ENCODE results near the gene DAZAP1.
A peak's percentile ranks its signal among the peaks of the same experiment; 100 is the strongest.

DAZAP1 gene

DNA sequence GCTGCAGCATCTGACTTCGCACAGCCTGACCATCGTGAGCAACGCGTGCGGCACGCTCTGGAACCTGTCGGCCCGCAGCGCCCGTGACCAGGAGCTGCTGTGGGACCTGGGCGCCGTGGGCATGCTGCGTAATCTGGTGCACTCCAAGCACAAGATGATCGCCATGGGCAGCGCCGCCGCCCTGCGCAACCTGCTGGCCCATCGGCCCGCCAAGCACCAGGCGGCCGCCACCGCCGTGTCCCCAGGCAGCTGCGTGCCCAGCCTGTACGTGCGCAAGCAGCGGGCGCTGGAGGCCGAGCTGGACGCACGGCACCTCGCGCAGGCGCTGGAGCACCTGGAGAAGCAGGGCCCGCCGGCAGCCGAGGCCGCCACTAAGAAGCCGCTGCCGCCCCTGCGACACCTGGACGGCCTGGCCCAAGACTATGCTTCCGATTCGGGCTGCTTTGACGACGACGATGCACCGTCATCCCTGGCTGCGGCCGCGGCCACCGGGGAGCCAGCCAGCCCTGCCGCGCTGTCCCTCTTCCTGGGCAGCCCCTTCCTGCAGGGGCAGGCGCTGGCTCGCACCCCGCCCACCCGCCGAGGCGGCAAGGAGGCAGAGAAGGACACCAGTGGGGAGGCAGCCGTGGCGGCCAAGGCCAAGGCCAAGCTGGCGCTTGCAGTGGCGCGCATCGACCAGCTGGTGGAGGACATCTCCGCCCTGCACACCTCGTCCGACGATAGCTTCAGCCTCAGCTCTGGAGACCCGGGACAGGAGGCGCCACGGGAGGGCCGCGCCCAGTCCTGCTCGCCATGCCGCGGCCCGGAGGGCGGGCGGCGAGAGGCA, 58.0 kb downstream of the DAZAP1 start:
- no peak for DNase-seq
- in situ Hi-C loops (cut with MboI; ENCODE audit: low pct_unique_long_range_greater_than_20kb, low sequenced_read_pairs), result no loop called here

DNA sequence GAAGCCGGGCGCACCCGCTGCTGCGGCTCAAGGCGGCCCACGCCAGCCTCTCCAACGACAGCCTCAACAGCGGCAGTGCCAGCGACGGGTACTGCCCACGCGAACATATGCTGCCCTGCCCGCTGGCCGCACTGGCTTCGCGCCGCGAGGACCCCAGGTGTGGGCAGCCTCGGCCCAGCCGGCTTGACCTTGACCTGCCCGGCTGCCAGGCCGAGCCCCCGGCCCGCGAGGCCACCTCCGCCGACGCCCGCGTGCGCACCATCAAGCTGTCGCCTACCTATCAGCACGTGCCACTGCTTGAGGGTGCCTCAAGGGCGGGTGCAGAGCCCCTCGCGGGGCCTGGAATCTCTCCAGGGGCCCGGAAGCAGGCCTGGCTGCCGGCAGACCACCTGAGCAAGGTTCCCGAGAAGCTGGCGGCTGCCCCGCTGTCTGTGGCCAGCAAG, 58.7 kb downstream of the DAZAP1 start:
- DNase-seq, result no peak
- in situ Hi-C loops (cut with MboI; ENCODE audit: low pct_unique_long_range_greater_than_20kb, low sequenced_read_pairs), result no loop called here

DNA sequence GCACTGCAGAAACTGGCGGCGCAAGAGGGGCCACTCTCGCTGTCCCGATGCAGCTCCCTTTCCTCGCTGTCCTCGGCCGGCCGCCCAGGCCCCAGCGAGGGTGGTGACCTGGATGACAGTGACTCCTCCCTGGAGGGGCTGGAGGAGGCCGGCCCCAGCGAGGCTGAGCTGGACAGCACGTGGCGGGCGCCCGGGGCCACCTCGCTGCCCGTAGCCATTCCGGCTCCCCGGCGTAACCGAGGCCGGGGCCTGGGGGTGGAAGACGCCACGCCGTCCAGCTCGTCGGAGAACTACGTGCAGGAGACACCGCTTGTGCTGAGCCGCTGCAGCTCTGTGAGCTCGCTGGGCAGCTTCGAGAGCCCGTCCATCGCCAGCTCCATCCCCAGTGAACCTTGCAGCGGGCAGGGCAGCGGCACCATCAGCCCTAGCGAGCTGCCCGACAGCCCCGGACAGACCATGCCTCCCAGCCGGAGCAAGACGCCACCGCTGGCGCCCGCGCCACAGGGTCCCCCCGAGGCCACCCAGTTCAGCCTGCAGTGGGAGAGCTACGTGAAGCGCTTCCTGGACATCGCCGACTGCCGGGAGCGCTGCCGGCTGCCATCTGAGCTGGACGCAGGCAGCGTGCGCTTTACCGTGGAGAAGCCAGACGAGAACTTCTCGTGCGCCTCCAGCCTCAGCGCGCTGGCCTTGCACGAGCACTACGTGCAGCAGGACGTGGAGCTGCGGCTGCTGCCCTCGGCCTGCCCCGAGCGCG, 59.3 kb downstream of the DAZAP1 start:
- DNase-seq, result no peak
- in situ Hi-C loops (cut with MboI; ENCODE audit: low pct_unique_long_range_greater_than_20kb, low sequenced_read_pairs), result no loop called here

DNA sequence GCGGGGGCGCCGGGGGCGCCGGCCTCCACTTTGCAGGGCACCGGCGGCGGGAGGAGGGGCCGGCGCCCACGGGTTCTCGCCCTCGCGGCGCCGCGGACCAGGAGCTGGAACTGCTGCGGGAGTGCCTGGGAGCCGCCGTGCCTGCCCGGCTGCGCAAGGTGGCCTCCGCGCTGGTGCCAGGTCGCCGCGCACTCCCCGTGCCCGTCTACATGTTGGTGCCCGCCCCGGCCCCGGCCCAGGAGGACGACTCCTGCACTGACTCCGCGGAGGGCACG, 59.8 kb downstream of the DAZAP1 start:
- DNase-seq, result no peak
- in situ Hi-C loops (cut with MboI; ENCODE audit: low pct_unique_long_range_greater_than_20kb, low sequenced_read_pairs), result no loop called here

DNA sequence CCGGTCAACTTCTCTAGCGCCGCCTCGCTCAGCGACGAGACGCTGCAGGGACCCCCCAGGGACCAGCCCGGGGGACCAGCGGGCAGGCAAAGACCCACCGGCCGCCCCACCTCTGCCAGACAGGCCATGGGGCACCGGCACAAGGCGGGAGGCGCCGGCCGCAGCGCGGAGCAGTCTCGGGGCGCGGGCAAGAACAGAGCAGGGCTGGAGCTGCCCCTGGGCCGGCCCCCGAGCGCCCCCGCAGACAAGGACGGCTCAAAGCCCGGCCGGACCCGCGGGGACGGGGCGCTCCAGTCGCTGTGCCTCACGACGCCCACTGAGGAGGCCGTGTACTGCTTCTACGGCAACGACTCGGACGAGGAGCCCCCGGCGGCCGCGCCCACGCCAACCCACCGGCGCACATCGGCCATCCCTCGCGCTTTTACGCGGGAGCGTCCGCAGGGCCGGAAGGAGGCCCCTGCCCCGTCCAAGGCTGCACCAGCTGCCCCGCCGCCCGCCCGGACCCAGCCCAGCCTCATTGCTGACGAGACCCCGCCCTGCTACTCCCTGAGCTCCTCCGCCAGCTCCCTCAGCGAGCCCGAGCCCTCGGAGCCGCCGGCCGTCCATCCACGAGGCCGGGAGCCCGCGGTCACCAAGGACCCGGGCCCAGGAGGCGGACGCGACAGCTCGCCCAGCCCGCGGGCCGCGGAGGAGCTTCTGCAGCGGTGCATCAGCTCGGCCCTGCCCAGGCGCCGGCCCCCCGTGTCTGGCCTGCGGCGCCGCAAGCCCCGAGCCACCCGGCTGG, 60.3 kb downstream of the DAZAP1 start:
- no peak for DNase-seq
- in situ Hi-C loops (cut with MboI; ENCODE audit: low pct_unique_long_range_greater_than_20kb, low sequenced_read_pairs), result no loop called here

DNA sequence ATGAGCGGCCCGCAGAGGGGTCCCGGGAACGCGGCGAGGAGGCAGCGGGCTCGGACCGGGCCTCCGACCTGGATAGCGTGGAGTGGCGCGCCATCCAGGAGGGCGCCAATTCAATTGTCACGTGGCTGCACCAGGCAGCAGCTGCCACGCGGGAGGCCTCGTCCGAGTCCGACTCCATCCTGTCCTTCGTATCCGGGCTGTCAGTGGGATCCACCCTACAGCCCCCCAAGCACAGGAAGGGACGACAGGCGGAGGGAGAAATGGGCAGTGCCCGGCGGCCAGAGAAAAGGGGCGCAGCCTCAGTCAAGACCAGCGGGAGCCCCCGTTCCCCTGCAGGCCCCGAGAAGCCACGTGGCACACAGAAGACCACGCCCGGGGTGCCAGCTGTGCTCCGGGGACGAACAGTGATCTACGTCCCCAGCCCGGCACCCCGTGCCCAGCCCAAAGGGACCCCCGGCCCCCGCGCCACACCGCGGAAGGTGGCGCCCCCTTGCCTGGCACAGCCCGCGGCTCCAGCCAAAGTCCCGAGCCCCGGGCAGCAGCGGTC, 61.0 kb downstream of the DAZAP1 start:
- in situ Hi-C loops (cut with MboI; ENCODE audit: low pct_unique_long_range_greater_than_20kb, low sequenced_read_pairs), result no loop called here
- DNase-seq, result no peak

DNA sequence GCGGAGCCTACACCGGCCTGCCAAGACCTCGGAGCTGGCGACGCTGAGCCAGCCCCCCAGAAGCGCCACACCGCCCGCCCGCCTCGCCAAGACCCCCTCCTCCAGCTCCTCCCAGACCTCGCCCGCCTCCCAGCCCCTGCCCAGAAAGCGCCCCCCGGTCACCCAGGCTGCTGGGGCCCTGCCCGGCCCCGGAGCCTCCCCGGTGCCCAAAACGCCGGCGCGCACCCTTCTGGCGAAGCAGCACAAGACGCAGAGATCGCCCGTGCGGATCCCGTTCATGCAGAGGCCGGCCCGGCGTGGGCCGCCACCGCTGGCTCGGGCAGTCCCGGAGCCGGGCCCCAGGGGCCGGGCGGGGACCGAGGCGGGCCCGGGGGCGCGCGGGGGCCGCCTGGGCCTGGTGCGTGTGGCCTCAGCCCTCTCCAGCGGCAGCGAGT, 61.5 kb downstream of the DAZAP1 start:
- in situ Hi-C loops (cut with MboI; ENCODE audit: low pct_unique_long_range_greater_than_20kb, low sequenced_read_pairs), result no loop called here
- DNase-seq, result no peak

DNA sequence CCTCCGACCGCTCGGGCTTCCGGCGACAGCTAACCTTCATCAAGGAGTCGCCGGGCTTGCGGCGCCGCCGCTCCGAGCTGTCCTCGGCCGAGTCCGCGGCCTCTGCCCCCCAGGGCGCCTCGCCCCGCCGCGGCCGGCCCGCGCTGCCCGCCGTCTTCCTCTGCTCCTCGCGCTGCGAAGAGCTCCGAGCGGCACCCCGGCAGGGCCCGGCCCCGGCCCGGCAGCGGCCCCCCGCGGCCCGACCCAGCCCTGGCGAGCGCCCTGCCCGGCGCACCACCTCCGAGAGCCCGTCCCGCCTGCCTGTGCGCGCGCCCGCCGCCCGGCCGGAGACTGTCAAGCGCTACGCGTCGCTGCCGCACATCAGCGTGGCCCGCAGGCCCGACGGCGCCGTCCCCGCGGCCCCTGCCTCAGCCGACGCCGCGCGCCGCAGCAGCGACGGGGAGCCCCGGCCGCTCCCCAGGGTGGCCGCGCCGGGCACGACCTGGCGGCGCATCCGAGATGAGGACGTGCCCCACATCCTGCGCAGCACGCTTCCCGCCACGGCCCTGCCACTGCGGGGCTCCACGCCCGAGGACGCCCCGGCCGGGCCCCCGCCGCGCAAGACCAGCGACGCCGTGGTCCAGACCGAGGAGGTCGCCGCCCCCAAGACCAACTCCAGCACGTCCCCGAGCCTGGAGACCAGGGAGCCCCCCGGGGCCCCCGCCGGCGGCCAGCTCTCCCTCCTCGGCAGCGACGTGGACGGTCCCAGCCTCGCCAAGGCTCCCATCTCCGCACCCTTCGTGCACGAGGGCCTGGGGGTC, 62.1 kb downstream of the DAZAP1 start:
- in situ Hi-C loops (cut with MboI; ENCODE audit: low pct_unique_long_range_greater_than_20kb, low sequenced_read_pairs), result no loop called here
- DNase-seq, result no peak

DNA sequence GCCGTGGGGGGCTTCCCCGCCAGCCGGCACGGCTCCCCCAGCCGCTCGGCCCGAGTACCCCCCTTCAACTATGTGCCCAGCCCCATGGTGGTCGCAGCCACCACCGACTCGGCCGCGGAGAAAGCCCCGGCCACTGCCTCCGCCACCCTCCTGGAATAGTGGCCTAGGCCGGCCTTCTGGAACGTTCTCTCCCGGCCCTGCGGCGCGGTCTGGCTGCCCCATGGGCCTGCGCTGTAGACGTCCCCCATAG, 62.6 kb downstream of the DAZAP1 start:
- in situ Hi-C loops (cut with MboI; ENCODE audit: low pct_unique_long_range_greater_than_20kb, low sequenced_read_pairs), result no loop called here
- DNase-seq, result no peak

DNA sequence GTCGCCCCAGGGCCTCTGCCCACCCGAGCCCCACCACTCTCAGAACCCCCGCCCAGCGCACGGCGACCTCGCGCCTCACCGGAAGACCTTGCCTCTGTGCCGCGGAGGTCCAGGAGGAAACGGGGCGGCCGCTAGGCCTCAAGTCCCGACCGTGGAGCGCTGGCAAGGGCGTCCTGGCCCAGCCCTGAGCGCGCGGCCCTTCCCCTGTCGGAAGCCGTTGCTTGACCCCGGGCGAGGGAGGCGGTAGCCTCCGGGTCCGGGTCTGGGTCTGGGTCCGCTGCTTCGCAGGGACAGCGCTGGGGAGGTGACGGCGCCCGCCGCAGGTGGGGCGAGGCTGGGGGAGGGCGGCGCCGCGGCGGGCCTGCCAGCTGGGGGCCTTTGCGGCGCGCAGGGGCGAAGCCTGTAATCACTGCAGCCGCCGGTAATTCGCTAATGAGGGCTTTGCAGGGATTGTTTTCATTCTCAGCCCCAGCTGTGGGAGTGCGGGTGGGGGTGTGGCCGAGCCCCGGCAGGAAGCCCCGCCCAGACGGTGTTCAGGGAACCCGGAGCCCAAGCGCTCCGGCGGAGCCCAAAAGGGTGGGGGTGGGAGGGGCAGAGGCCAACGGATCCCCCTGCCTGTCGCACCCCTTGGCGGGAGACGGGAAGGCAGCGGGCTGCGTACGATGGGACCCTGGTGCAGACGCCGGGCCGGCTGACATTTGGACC, 63.1 kb downstream of the DAZAP1 start:
- peak; percentile 48 for DNase-seq

DNA sequence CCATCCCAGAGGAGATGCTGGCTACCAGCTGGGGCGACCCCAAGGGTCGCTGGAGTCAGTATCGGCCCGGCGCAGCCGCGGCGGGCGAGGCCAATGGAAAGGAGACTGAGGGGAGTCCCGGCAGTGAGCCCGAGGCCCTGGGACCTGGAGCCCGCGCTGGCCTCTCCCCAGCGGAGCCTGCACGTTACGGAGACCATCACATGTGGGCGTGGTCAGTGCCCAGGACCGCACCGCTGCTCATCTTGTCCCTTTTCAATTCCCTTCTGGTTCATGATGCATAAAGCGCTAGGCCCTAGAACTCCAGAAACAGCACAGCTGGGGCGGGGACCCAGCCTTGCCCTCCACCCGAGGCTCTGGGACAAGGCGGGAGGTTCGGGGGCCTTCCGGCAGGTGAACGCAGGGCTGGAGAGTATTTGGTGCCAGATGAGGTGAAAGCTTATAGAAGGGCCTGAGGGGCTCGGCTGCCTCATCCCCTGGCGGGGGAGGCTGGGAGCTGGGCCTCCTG, 63.7 kb downstream of the DAZAP1 start:
- DNase-seq, result no peak
- in situ Hi-C loops (cut with MboI; ENCODE audit: low pct_unique_long_range_greater_than_20kb, low sequenced_read_pairs), result no loop called here

More for the DNA sequence above, 63.1 kb downstream of the DAZAP1 start:
- in situ Hi-C loops (cut with MboI; ENCODE audit: low pct_unique_long_range_greater_than_20kb, low sequenced_read_pairs), result no loop called here

DNA sequence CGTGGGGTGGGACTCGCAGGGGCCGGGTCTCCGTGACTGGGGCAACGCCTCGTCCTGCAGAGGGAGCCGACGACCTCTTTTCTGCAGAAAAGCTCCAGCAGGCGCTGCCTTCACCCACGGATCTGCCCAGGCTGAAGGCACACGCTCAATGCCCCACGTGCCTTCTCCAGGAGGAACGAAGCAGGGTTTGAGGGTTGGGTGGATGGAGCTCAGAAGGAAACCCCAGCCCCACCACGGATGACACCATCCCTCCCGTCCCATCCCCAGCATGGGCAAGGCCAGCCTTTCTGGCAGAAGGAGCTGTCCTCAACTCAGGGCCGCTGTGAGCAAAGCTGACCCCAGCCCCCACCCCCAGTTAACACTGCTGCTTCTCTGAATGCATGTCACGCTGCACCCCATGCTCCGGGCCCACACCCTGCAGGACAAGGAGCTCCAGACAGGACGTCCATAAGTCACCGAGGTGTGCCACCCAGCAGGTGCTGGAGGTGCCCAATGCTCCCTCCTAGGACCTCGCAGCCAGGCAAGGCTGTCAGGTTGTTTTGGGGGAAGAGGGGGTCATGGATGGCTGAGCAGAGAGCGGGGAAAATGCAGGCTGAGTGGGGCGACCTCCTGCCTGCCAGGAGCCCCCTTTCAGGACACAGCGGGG, 64.3 kb downstream of the DAZAP1 start:
- DNase-seq, result peak; percentile 36
- in situ Hi-C loops (cut with MboI; ENCODE audit: low pct_unique_long_range_greater_than_20kb, low sequenced_read_pairs), result no loop called here

DNA sequence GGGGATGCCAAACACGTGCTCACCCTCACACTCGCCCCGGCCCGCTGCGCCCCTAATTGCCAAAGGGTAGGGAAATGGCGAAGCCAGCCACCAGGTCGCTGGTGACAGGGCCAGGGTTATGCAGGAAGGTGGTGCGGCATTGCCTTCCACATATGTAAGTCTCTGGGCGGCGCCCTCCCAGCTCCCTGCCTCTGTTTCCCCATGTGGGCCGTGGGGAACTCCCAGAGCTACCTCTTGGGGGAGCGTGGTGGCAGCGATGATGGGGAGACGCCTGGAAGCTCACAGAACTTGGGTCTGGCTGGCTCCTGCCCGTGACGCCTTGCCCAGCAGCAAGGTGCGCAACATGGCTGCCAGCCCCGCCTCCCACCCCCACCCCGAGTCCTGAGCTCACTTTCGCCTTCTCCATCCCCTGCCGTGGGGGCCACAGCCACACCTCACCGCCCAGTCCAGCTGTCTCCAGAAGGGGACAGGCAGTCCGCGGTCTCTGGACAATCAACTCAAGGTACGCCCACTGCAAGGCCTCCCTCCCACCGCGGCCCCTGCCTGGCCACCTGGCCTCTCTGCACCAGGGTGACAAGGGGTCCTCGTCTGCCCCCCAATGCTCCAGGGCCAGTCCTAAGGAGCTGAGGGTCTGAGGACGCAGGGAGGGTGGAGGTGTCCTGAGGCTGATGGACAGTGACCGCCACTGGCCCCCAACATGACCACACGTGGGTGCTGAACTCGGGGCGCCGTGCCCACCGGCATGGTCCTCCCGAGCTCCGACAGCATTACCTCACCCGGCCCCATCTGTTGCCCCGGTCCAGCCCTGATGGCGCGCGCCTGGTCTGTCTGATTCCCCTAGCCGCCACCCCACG, 65.1 kb downstream of the DAZAP1 start:
- in situ Hi-C loops (cut with MboI; ENCODE audit: low pct_unique_long_range_greater_than_20kb, low sequenced_read_pairs), result no loop called here
- no peak for DNase-seq

DNA sequence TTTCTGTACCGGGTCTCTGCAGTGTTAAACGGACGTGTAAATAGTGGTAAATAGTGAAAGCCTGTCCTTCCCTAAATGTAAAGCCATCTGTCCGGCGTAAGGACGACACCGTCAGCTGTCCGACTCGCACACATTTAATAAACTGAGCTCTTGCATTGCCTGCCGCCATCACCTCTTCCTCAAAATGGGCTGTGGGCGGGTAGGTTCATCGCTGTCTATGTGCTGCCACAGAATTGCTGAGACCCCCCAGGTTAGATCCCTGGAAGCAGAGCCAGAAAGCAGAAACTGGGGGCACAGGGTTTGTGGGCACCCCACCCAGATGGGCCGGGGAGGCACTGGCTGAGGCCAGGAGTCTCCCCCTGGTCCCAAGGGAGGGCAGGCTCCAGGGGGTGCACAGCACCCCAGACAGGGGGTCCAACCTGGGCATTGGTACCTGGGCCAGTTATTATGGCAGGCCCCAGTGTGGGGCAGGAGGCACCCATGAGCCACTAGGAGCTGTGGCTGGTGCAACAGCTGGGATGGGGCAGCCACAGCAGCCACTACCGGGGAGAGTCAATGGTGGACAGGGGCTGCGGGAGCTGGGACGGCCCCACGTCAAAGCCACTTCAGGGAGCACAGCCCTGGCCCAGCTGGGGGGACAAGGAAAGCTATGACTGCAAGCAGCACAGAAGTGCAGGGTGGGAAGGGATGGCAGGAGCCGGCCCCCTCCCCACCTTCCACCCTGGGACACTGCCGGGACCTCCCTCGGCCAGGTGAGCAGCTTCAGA, 65.9 kb downstream of the DAZAP1 start:
- no peak for DNase-seq
- in situ Hi-C loops (cut with MboI; ENCODE audit: low pct_unique_long_range_greater_than_20kb, low sequenced_read_pairs), result no loop called here

DNA sequence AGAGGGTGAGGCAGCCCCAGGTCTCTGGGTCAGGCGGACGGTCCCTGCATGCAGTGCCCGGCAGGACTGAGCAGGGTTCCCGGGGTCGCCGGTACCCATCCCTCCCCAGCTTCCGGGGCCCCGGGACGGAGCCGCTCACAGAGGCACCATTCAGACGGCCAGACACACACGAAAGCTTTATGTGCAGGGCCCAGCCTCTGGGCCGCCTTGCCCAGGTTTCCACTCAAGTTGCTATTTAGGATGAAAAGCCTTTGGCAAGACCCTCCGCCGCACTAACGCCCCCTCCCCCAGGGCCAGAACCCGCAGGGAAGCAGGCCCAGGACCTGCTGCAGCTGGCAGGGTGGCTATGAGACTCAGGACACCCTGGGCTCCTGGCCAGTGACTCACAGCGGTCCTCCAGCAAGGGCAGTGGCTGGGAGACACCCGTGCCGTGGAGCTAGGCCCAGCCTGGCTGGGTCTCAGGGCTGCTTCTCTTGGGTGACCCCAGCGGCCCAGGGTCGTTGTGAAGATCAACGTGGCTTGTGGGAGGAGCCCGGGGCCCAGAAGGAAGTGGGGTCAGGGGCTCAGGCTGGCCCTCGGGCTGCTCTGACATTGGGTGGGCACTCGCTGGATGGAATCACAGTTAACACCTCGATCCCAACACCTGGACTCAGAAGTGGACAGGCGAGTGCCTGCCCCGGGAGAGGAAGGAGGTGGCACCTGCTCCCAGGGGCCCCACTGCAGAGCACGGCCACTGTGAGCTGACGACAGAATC, 66.8 kb downstream of the DAZAP1 start:
- in situ Hi-C loops (cut with MboI; ENCODE audit: low pct_unique_long_range_greater_than_20kb, low sequenced_read_pairs), result no loop called here
- DNase-seq, result no peak

All from KBM-7 (cell line).